GM20000 (cell line): ENCODE results near the gene SLC25A47.
A peak's percentile ranks its signal among the peaks of the same experiment; 100 is the strongest.
"Not testable (repeated sequence)": the region's sequence is repeated elsewhere in the genome, so short reads cannot be mapped to it uniquely, and the experiment has no call there.

ENCODE experiments used
- DNase-seq: peaks from one replicate; pipeline ENCODE4 v3.0.0; 2012; ENCODE audit warnings: low spot score
- CTCF ChIP-seq: IDR thresholded peaks from 2 replicates; pipeline ENCODE4 v1.5.1; 2012; ENCODE audit warnings: mild to moderate bottlenecking, control low read depth; ENCODE audit errors: extremely low read depth, missing control alignments

Gene SLC25A47

GRCh38 chr14:100305324-100306100 is 17.6 kb upstream of the SLC25A47 start:
- no peak for TF ChIP-seq CTCF
- DNase-seq: no peak

GRCh38 chr14:100306101-100306997 is 16.8 kb upstream of the SLC25A47 start, which contains the start of gene SLC25A29:
Gene SLC25A29, minus strand, starts transcription at chr14:100306444. Its CDS starts 212 bp downstream, at chr14:100306232.
- no peak for TF ChIP-seq CTCF
- DNase-seq: peak; percentile 98

- no peak for TF ChIP-seq CTCF
- no peak for DNase-seq
Observed at GRCh38 chr14:100306998-100307765, 16.0 kb upstream of the SLC25A47 start.

GRCh38 chr14:100307766-100308426 is 15.2 kb upstream of the SLC25A47 start:
- no peak for TF ChIP-seq CTCF
- DNase-seq: no peak

- not testable (repeated sequence) for DNase-seq
Observed at GRCh38 chr14:100308427-100308792, 14.7 kb upstream of the SLC25A47 start.

GRCh38 chr14:100309028-100309737 is 14.0 kb upstream of the SLC25A47 start:
- no peak for DNase-seq

GRCh38 chr14:100312110-100312876 is 10.8 kb upstream of the SLC25A47 start:
- not testable (repeated sequence) for DNase-seq

More at GRCh38 chr14:100309028-100309737, 14.0 kb upstream of the SLC25A47 start:
- no peak for TF ChIP-seq CTCF
